HepG2 (cell line): ENCODE measurements around the gene OCLN. TPM values are rescaled to one million over a fixed set of nuclear protein-coding genes. Genes with fewer than 3 reads are reported as not detected.
"Not testable (repeated sequence)": the region's sequence is repeated elsewhere in the genome, so short reads cannot be mapped to it uniquely, and the experiment has no call there.

ENCODE experiments used
- FOSL2 ChIP-seq: sonication (generic); formaldehyde crosslinking; IDR thresholded peaks from 2 replicates; pipeline ENCODE4 v1.4.0; 2020; ENCODE audit warnings: missing genetic modification reagents
- HCFC1 ChIP-seq: fragments of 150-350 bp; IDR thresholded peaks from 2 replicates; pipeline ENCODE4 v1.6.1; 2014; ENCODE audit warnings: low read depth, low read length
- KAT8 ChIP-seq: IDR thresholded peaks from 2 replicates; pipeline ENCODE4 v1.6.1; 2016; ENCODE audit warnings: missing genetic modification reagents, missing compliant biosample characterization
- MIER2 ChIP-seq: IDR thresholded peaks from 2 replicates; pipeline ENCODE4 v1.6.1; 2016; ENCODE audit warnings: missing biosample characterization, missing genetic modification reagents
- MYC ChIP-seq: sonication (generic); formaldehyde crosslinking; IDR thresholded peaks from 2 replicates; pipeline ENCODE4 v1.9.0; 2021; ENCODE audit warnings: missing genetic modification reagents, borderline replicate concordance
- NCOA2 ChIP-seq: sonication (generic); formaldehyde crosslinking; IDR thresholded peaks from 2 replicates; pipeline ENCODE4 v1.8.0; 2022; ENCODE audit warnings: inconsistent platforms
- NR2C2 ChIP-seq: sonication (generic); formaldehyde crosslinking; IDR thresholded peaks from 2 replicates; pipeline ENCODE4 v1.4.0; 2020; ENCODE audit warnings: missing genetic modification reagents, mild to moderate bottlenecking, moderate library complexity, borderline replicate concordance
- POLR2A ChIP-seq, 2 experiments: IDR thresholded peaks; 2 replicates each; pipeline ENCODE4 v1.6.1; 2011; ENCODE audit warnings: low read depth in 2 of 2, low read length in 2 of 2, mild to moderate bottlenecking in 1 of 2, moderate library complexity in 1 of 2; ENCODE audit not compliant: insufficient read depth in 1 of 2
- RXRB ChIP-seq: IDR thresholded peaks from 2 replicates; pipeline ENCODE4 v1.6.1; 2016; ENCODE audit warnings: borderline replicate concordance, missing genetic modification reagents, missing compliant biosample characterization
- SALL2 ChIP-seq: sonication (generic); formaldehyde crosslinking; IDR thresholded peaks from 2 replicates; pipeline ENCODE4 v1.8.1; 2023; ENCODE audit warnings: mild to moderate bottlenecking, missing genetic modification reagents, inconsistent platforms
- SP1 ChIP-seq, 2 experiments: fragments of 450-650 bp in 1 of 2; sonication (generic) in 1 of 2; formaldehyde crosslinking in 1 of 2; IDR thresholded peaks; 2 replicates each; pipeline versions ENCODE4 v1.4.0 to v1.6.1; 2016 to 2020; ENCODE audit warnings: missing genetic modification reagents in 1 of 2
- TFAP4 ChIP-seq: sonication (generic); IDR thresholded peaks from 2 replicates; pipeline ENCODE4 v1.6.1; 2016; ENCODE audit warnings: low read depth, borderline replicate concordance
- TSC22D2 ChIP-seq: sonication (generic); formaldehyde crosslinking; IDR thresholded peaks from 2 replicates; pipeline ENCODE4 v1.5.1; 2020; ENCODE audit warnings: missing genetic modification reagents, mild to moderate bottlenecking, borderline replicate concordance
- YEATS4 ChIP-seq: sonication (generic); formaldehyde crosslinking; IDR thresholded peaks from 2 replicates; pipeline ENCODE4 v1.4.0; 2020; ENCODE audit warnings: missing genetic modification reagents, borderline replicate concordance
- YY1 ChIP-seq: IDR thresholded peaks from 2 replicates; pipeline ENCODE4 v1.6.1; 2011; ENCODE audit warnings: low read length, low read depth, moderate library complexity, mild to moderate bottlenecking; ENCODE audit not compliant: insufficient read depth, insufficient replicate concordance
- ZNF335 ChIP-seq: sonication (generic); formaldehyde crosslinking; IDR thresholded peaks from 2 replicates; pipeline ENCODE4 v1.4.0; 2020; ENCODE audit warnings: missing genetic modification reagents
- ZNF792 ChIP-seq: IDR thresholded peaks from 2 replicates; pipeline ENCODE4 v1.6.1; 2016
- ZSCAN9 ChIP-seq: IDR thresholded peaks from 2 replicates; pipeline ENCODE4 v1.6.1; 2016; ENCODE audit warnings: borderline replicate concordance
- polyA plus RNA-seq, 8 experiments: library from polyadenylated mRNA; depleted of rRNA in 3 of 8; stranded (reverse) in 7 of 8; unstranded in 1 of 8; fragments of >200 nt; fragmentation: Illumina TruSeq in 4 of 8; extraction: Trizol in 4 of 8; gene quantifications; 2 replicates each; pipeline versions ENCODE4 v1.2.1 to v1.2.3, GENCODE V29; 2011 to 2016; ENCODE audit warnings: low read depth in 4 of 8, missing spikeins in 1 of 8, mixed read lengths in 1 of 8; ENCODE audit not compliant: insufficient read depth in 1 of 8
- total RNA-seq, 5 experiments: library from RNA; depleted of rRNA; stranded (reverse); fragments of >200 nt; fragmentation: Illumina TruSeq; extraction: Trizol; gene quantifications; 2 replicates each; pipeline ENCODE4 v1.2.3, GENCODE V29; 2016; ENCODE audit warnings: low read depth in 1 of 5
- TF ChIP-seq, protein P1 (sequence below): sonication (generic); formaldehyde crosslinking; IDR thresholded peaks from 2 replicates; pipeline ENCODE4 v1.8.1; 2023; ENCODE audit warnings: mild to moderate bottlenecking, inconsistent platforms, moderate library complexity, missing genetic modification reagents, borderline replicate concordance
- TF ChIP-seq, protein P2 (sequence below), 2 experiments: sonication (generic) in 1 of 2; formaldehyde crosslinking in 1 of 2; IDR thresholded peaks; 2 replicates each; pipeline versions ENCODE4 v1.6.1 to v1.9.0; 2014 to 2022; ENCODE audit warnings: antibody characterized with exemption in 1 of 2, borderline replicate concordance in 1 of 2, inconsistent platforms in 1 of 2, low read depth in 1 of 2, missing genetic modification reagents in 1 of 2

Gene OCLN
- total and polyA plus RNA-seq, 2 of the 13 experiments (the other 11 are each of a cell fraction or from before 2014, with no cell fraction given), result 24.1 to 34.8 TPM

GRCh38 chr5:69559908-69560330 is 67.3 kb downstream of the OCLN start, which contains the start of gene GTF2H2C (continued):
- TF ChIP-seq HCFC1, result peak; percentile 29; the same call in 1 of the 2 replicates
- TF ChIP-seq SP1 (IDR thresholded peaks at IDR 0.05), result not testable (repeated sequence)
- TF ChIP-seq SP1 (CRISPR knock-in tag; IDR thresholded peaks at IDR 0.05), result 0 out of 2 replicates have a peak, but pooled peaks have one; percentile 46
- peak; percentile 81; the same call in 1 of the 2 replicates for TF ChIP-seq MYC (CRISPR knock-in tag)
- peak; percentile 92; the same call in 1 of the 2 replicates for TF ChIP-seq KAT8 (CRISPR knock-in tag)
- TF ChIP-seq SALL2 (CRISPR knock-in tag), result 0 out of 2 replicates have a peak, but pooled peaks have one; percentile 52
- peak; percentile 70 for TF ChIP-seq YY1
- peak; percentile 64; the same call in 1 of the 2 replicates for TF ChIP-seq ZNF792
- TF ChIP-seq ZSCAN9 (CRISPR knock-in tag), result peak; percentile 37; the same call in 1 of the 2 replicates
- peak; percentile 62; the same call in 1 of the 2 replicates for TF ChIP-seq RXRB
- TF ChIP-seq NCOA2 (CRISPR knock-in tag), result 0 out of 2 replicates have a peak, but pooled peaks have one; percentile 42
- peak; percentile 17 to 57; a peak in 3 of 4 replicates for TF ChIP-seq POLR2A (IDR thresholded peaks at IDR 0.05; ENCODE audit: insufficient read depth in 1 of 2, low read depth in 2 of 2, low read length in 2 of 2)
- TF ChIP-seq, protein P1, sequence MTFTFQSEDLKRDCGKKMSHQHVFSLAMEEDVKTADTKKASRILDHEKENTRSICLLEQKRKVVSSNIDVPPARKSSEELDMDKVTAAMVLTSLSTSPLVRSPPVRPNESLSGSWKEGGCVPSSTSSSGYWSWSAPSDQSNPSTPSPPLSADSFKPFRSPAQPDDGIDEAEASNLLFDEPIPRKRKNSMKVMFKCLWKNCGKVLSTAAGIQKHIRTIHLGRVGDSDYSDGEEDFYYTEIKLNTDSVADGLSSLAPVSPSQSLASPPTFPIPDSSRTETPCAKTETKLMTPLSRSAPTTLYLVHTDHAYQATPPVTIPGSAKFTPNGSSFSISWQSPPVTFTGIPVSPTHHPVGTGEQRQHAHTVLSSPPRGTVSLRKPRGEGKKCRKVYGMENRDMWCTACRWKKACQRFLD (CRISPR knock-in tag), result 0 out of 2 replicates have a peak, but pooled peaks have one; percentile 53
- peak; percentile 79 for TF ChIP-seq YEATS4 (CRISPR knock-in tag)
- peak; percentile 62; the same call in 1 of the 2 replicates for TF ChIP-seq MIER2 (CRISPR knock-in tag)
- TF ChIP-seq, protein P2, sequence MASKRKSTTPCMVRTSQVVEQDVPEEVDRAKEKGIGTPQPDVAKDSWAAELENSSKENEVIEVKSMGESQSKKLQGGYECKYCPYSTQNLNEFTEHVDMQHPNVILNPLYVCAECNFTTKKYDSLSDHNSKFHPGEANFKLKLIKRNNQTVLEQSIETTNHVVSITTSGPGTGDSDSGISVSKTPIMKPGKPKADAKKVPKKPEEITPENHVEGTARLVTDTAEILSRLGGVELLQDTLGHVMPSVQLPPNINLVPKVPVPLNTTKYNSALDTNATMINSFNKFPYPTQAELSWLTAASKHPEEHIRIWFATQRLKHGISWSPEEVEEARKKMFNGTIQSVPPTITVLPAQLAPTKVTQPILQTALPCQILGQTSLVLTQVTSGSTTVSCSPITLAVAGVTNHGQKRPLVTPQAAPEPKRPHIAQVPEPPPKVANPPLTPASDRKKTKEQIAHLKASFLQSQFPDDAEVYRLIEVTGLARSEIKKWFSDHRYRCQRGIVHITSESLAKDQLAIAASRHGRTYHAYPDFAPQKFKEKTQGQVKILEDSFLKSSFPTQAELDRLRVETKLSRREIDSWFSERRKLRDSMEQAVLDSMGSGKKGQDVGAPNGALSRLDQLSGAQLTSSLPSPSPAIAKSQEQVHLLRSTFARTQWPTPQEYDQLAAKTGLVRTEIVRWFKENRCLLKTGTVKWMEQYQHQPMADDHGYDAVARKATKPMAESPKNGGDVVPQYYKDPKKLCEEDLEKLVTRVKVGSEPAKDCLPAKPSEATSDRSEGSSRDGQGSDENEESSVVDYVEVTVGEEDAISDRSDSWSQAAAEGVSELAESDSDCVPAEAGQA (IDR thresholded peaks at IDR 0.05; ENCODE audit: low read depth), result 0 out of 2 replicates have a peak, but pooled peaks have one; percentile 24
- TF ChIP-seq, protein P2 (CRISPR knock-in tag; IDR thresholded peaks at IDR 0.05; ENCODE audit: borderline replicate concordance), result not testable (repeated sequence)
- TF ChIP-seq TSC22D2, result 0 out of 2 replicates have a peak, but pooled peaks have one; percentile 41
- TF ChIP-seq FOSL2 (CRISPR knock-in tag), result peak; percentile 49; the same call in 1 of the 2 replicates
- TF ChIP-seq TFAP4, result peak; percentile 56; the same call in 1 of the 2 replicates
- peak; percentile 46; the same call in 1 of the 2 replicates for TF ChIP-seq NR2C2 (CRISPR knock-in tag)
- TF ChIP-seq ZNF335 (CRISPR knock-in tag), result peak; percentile 89; the same call in 1 of the 2 replicates
